ENCODE data around the gene GALNTL6. TPM values are rescaled to one million over a fixed set of nuclear protein-coding genes. Genes with fewer than 3 reads are reported as not detected.

The GALNTL6 gene
- total and polyA plus RNA-seq, 2 donors (not counting 1 experiment from before 2014, with no cell fraction given), result 0.99 to 1.1 TPM

GRCh38 chr4:172061204-172061603, 248.0 kb downstream of the GALNTL6 start:
- intact Hi-C loops (cut with micrococcal nuclease), result no loop called here
- no peak overlapping the region for H3K4me2 ChIP-seq (replicated peaks; ENCODE audit: low read depth, low read length, poor library complexity, severe bottlenecking)
- POLR2A ChIA-PET, result no interaction called here

GRCh38 chr4:172068506-172068905, 255.3 kb downstream of the GALNTL6 start:
- no peak overlapping the region for H3K27ac Mint-ChIP-seq
- H4K20me1 ChIP-seq (ENCODE audit: control insufficient read depth, insufficient read depth, low read length, poor library complexity, severe bottlenecking), result no peaks in the 10 kb centered on the region
- H3K9me3 ChIP-seq (ENCODE audit: control extremely low read depth in 1 of 3, control insufficient read depth in 2 of 3, insufficient read depth in 1 of 3, low read length in 2 of 3), result peaks cover 0 to 1% (median 0%) of the 10 kb centered on the region in 3 donors
- H3K27me3 Mint-ChIP-seq, result no peaks in the 10 kb centered on the region
- no peak overlapping the region for H3K4me2 ChIP-seq (replicated peaks; ENCODE audit: low read depth, low read length, poor library complexity, severe bottlenecking)
- no peaks in the 10 kb centered on the region for H3K4me1 ChIP-seq (ENCODE audit: control insufficient read depth in 2 of 2, insufficient read depth in 2 of 2, low read length in 2 of 2)
- no peak for DNase-seq
- no peaks in the 10 kb centered on the region for H3K79me2 ChIP-seq (ENCODE audit: control insufficient read depth, insufficient read depth, low read length)
- H3K4me3 Mint-ChIP-seq, result no peak overlapping the region
- no peaks in the 10 kb centered on the region for H3K27me3 ChIP-seq (replicated peaks in 1 of 4; ENCODE audit: control extremely low read depth in 1 of 4, control insufficient read depth in 3 of 4, insufficient read depth in 4 of 4, low read length in 3 of 4)
- no peaks in the 10 kb centered on the region for H3K9me3 Mint-ChIP-seq (ENCODE audit: insufficient read depth)
- intact Hi-C loops (cut with micrococcal nuclease), result no loop called here
- POLR2A ChIA-PET, result no interaction called here
- CTCF ChIA-PET, result no interaction called here
- H2AFZ ChIP-seq (ENCODE audit: insufficient read depth, low read depth, low read length, poor library complexity, severe bottlenecking), result no peak overlapping the region
- H3K36me3 ChIP-seq (replicated peaks in 1 of 2; ENCODE audit: control extremely low read depth in 1 of 2, control insufficient read depth in 1 of 2, extremely low read depth in 1 of 2, insufficient read depth in 2 of 2, low read length in 1 of 2), result no peaks in the 10 kb centered on the region
- no peak for ATAC-seq (ENCODE audit: low read depth)
- no peaks in the 10 kb centered on the region for H3K4me1 Mint-ChIP-seq
- TF ChIP-seq, protein P1, sequence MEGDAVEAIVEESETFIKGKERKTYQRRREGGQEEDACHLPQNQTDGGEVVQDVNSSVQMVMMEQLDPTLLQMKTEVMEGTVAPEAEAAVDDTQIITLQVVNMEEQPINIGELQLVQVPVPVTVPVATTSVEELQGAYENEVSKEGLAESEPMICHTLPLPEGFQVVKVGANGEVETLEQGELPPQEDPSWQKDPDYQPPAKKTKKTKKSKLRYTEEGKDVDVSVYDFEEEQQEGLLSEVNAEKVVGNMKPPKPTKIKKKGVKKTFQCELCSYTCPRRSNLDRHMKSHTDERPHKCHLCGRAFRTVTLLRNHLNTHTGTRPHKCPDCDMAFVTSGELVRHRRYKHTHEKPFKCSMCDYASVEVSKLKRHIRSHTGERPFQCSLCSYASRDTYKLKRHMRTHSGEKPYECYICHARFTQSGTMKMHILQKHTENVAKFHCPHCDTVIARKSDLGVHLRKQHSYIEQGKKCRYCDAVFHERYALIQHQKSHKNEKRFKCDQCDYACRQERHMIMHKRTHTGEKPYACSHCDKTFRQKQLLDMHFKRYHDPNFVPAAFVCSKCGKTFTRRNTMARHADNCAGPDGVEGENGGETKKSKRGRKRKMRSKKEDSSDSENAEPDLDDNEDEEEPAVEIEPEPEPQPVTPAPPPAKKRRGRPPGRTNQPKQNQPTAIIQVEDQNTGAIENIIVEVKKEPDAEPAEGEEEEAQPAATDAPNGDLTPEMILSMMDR (IDR thresholded peaks at IDR 0.05), result no peak
- TF ChIP-seq EZH2 (IDR thresholded peaks at IDR 0.05; ENCODE audit: borderline replicate concordance, insufficient read depth, low read depth, low read length, poor library complexity, severe bottlenecking), result no peak
- H3K9ac ChIP-seq (ENCODE audit: low read length), result no peak overlapping the region
- no CpG with 5 or more reads among the region's 3 CpGs for WGBS (ENCODE audit: insufficient coverage)
- H3K4me3 ChIP-seq (ENCODE audit: control extremely low read depth in 1 of 5, extremely low read depth in 1 of 5, insufficient read depth in 1 of 5, low read depth in 2 of 5, low read length in 4 of 5), result no peak overlapping the region
- no peak overlapping the region for H3K27ac ChIP-seq (ENCODE audit: low read length in 2 of 2)

More at GRCh38 chr4:172061204-172061603, 248.0 kb downstream of the GALNTL6 start:
- H4K20me1 ChIP-seq (ENCODE audit: control insufficient read depth, insufficient read depth, low read length, poor library complexity, severe bottlenecking), result no peaks in the 10 kb centered on the region
- no peaks in the 10 kb centered on the region for H3K79me2 ChIP-seq (ENCODE audit: control insufficient read depth, insufficient read depth, low read length)
- H3K9ac ChIP-seq (ENCODE audit: low read length), result no peak overlapping the region
- H3K9me3 Mint-ChIP-seq (ENCODE audit: insufficient read depth), result no peaks in the 10 kb centered on the region
- no peaks in the 10 kb centered on the region for H3K4me1 ChIP-seq (ENCODE audit: control insufficient read depth in 2 of 2, insufficient read depth in 2 of 2, low read length in 2 of 2)
- no peak overlapping the region for H3K27ac ChIP-seq (ENCODE audit: low read length in 2 of 2)
- TF ChIP-seq, protein P1 (IDR thresholded peaks at IDR 0.05), result no peak
- TF ChIP-seq EZH2 (IDR thresholded peaks at IDR 0.05; ENCODE audit: borderline replicate concordance, insufficient read depth, low read depth, low read length, poor library complexity, severe bottlenecking), result no peak
- H3K27me3 ChIP-seq (replicated peaks in 1 of 4; ENCODE audit: control extremely low read depth in 1 of 4, control insufficient read depth in 3 of 4, insufficient read depth in 4 of 4, low read length in 3 of 4), result no peaks in the 10 kb centered on the region
- WGBS (ENCODE audit: insufficient coverage), result no CpG with 5 or more reads among the region's 1 CpG
- H3K36me3 ChIP-seq (replicated peaks in 1 of 2; ENCODE audit: control extremely low read depth in 1 of 2, control insufficient read depth in 1 of 2, extremely low read depth in 1 of 2, insufficient read depth in 2 of 2, low read length in 1 of 2), result no peaks in the 10 kb centered on the region
- H3K9me3 ChIP-seq (ENCODE audit: control extremely low read depth in 1 of 3, control insufficient read depth in 2 of 3, insufficient read depth in 1 of 3, low read length in 2 of 3), result no peaks in the 10 kb centered on the region
- DNase-seq, result no peak
- CTCF ChIA-PET, result no interaction called here
- no peaks in the 10 kb centered on the region for H3K4me1 Mint-ChIP-seq
- no peak overlapping the region for H2AFZ ChIP-seq (ENCODE audit: insufficient read depth, low read depth, low read length, poor library complexity, severe bottlenecking)
- no peak overlapping the region for H3K27ac Mint-ChIP-seq
- no peak overlapping the region for H3K4me3 Mint-ChIP-seq
- no peak for ATAC-seq (ENCODE audit: low read depth)
- no peak overlapping the region for H3K4me3 ChIP-seq (ENCODE audit: control extremely low read depth in 1 of 5, extremely low read depth in 1 of 5, insufficient read depth in 1 of 5, low read depth in 2 of 5, low read length in 4 of 5)
- H3K27me3 Mint-ChIP-seq, result no peaks in the 10 kb centered on the region
